GM18508 (cell line): ENCODE results near the gene ESYT2.

Source experiments
- ATAC-seq: cut with Tn5 transposase; IDR thresholded peaks from one replicate; pipeline ENCODE4 v1.9.1; 2021; ENCODE audit warnings: moderate number of reproducible peaks; ENCODE audit not compliant: insufficient read depth, unreplicated experiment

ESYT2 gene

GRCh38 chr7:158748335-158748734, 81.0 kb downstream of the ESYT2 start:
- no peak for ATAC-seq

GRCh38 chr7:158747408-158747807, 81.9 kb downstream of the ESYT2 start:
- no peak for ATAC-seq

- no peak for ATAC-seq
These were observed 82.4 kb downstream of the ESYT2 start for GRCh38 chr7:158746957-158747356.

- ATAC-seq, result no peak
These were observed 84.1 kb downstream of the ESYT2 start for GRCh38 chr7:158745057-158745715.

- ATAC-seq, result no peak
These were observed 85.2 kb downstream of the ESYT2 start for GRCh38 chr7:158744070-158744469.

GRCh38 chr7:158743219-158743618, 86.1 kb downstream of the ESYT2 start:
- ATAC-seq, result no peak

GRCh38 chr7:158742065-158742821, 87.1 kb downstream of the ESYT2 start:
- no peak for ATAC-seq

- ATAC-seq, result no peak
These were observed 88.0 kb downstream of the ESYT2 start for GRCh38 chr7:158741294-158741666.

GRCh38 chr7:158740657-158741293, 88.5 kb downstream of the ESYT2 start:
- ATAC-seq, result no peak

GRCh38 chr7:158740013-158740656, 89.2 kb downstream of the ESYT2 start:
- no peak for ATAC-seq

GRCh38 chr7:158738841-158739240, 90.5 kb downstream of the ESYT2 start:
- ATAC-seq, result no peak

GRCh38 chr7:158737064-158737695, 92.1 kb downstream of the ESYT2 start:
- no peak for ATAC-seq

GRCh38 chr7:158735935-158736334, 93.4 kb downstream of the ESYT2 start:
- ATAC-seq, result no peak

- no peak for ATAC-seq
These were observed 94.4 kb downstream of the ESYT2 start for GRCh38 chr7:158734861-158735260.

- ATAC-seq, result no peak
These were observed 95.4 kb downstream of the ESYT2 start for GRCh38 chr7:158733775-158734494.

GRCh38 chr7:158733220-158733519, 96.1 kb downstream of the ESYT2 start:
- no peak for ATAC-seq

GRCh38 chr7:158732494-158733219, 96.7 kb downstream of the ESYT2 start:
- ATAC-seq, result no peak

- ATAC-seq, result no peak
These were observed 97.5 kb downstream of the ESYT2 start for GRCh38 chr7:158731761-158732160.
